PFSK-1 (cell line): ENCODE measurements around the gene CCDC71L.

Source experiments
- POLR2AphosphoS5 ChIP-seq: IDR thresholded peaks from 2 replicates; pipeline ENCODE4 v1.6.1; 2012; ENCODE audit warnings: low read depth, mild to moderate bottlenecking, control low read depth, low read length, moderate library complexity
- REST ChIP-seq, 2 experiments: IDR thresholded peaks; 2 replicates each; pipeline versions ENCODE4 v1.6.1 to v1.8.0; 2011 to 2012; ENCODE audit warnings: low read depth in 2 of 2, low read length in 2 of 2, control low read depth in 1 of 2, inconsistent platforms in 1 of 2, mild to moderate bottlenecking in 1 of 2, moderate library complexity in 1 of 2; ENCODE audit not compliant: insufficient read depth in 1 of 2
- SIN3A ChIP-seq: IDR thresholded peaks from 2 replicates; pipeline ENCODE4 v1.6.1; 2012; ENCODE audit warnings: mild to moderate bottlenecking, low read length, moderate library complexity, borderline replicate concordance; ENCODE audit not compliant: insufficient read depth
- TAF1 ChIP-seq: IDR thresholded peaks from 2 replicates; pipeline ENCODE4 v1.6.1; 2012; ENCODE audit warnings: low read length, control low read depth, borderline replicate concordance; ENCODE audit not compliant: insufficient read depth

- TF ChIP-seq POLR2AphosphoS5 = no peak
- no peak for TF ChIP-seq TAF1
- TF ChIP-seq REST (IDR thresholded peaks at IDR 0.05; ENCODE audit: insufficient read depth in 1 of 2, low read depth in 2 of 2, low read length in 2 of 2) = no peak
- TF ChIP-seq SIN3A = no peak
Measured at GRCh38 chr7:106612432-106612831, 48.5 kb downstream of the CCDC71L start.
